DOHH2 (cell line): Measurements from ENCODE around the gene GGACT.

ENCODE experiments used
- H3F3A ChIP-seq: fragments of 200-600 bp; sonication (generic), shearing (Covaris generic); 2 replicates; pipeline ENCODE4 v1.6.0; 2016; ENCODE audit warnings: antibody characterized with exemption, mild to moderate bottlenecking; ENCODE audit not compliant: control insufficient read depth, insufficient read depth
- H3K27ac ChIP-seq: fragments of 200-600 bp; sonication (generic); 2 replicates; pipeline ENCODE4 v1.5.1; 2014; ENCODE audit warnings: low read depth, mild to moderate bottlenecking, low read length, moderate library complexity
- H3K27me3 ChIP-seq: fragments of 200-600 bp; sonication (generic); 2 replicates; pipeline ENCODE4 v1.6.1; 2014; ENCODE audit warnings: mild to moderate bottlenecking, low read length, mixed read lengths; ENCODE audit not compliant: control insufficient read depth
- H3K36me3 ChIP-seq: fragments of 200-600 bp; sonication (generic); 2 replicates; pipeline ENCODE4 v1.6.1; 2014; ENCODE audit warnings: mild to moderate bottlenecking, low read length, moderate library complexity, mixed read lengths; ENCODE audit not compliant: control insufficient read depth
- H3K4me1 ChIP-seq: fragments of 200-600 bp; sonication (generic); 2 replicates; pipeline ENCODE4 v1.6.1; 2014; ENCODE audit warnings: mild to moderate bottlenecking, low read length, mixed read lengths; ENCODE audit not compliant: control insufficient read depth
- H3K4me2 ChIP-seq: fragments of 200-600 bp; sonication (generic); 2 replicates; pipeline ENCODE4 v1.6.0; 2014; ENCODE audit warnings: mild to moderate bottlenecking, low read length, moderate library complexity
- H3K4me3 ChIP-seq: fragments of 200-600 bp; sonication (generic); 2 replicates; pipeline ENCODE4 v1.5.1; 2014; ENCODE audit warnings: mild to moderate bottlenecking, low read length, mixed read lengths
- H3K79me2 ChIP-seq: fragments of 200-600 bp; sonication (generic); 2 replicates; pipeline ENCODE4 v1.6.1; 2014; ENCODE audit warnings: mild to moderate bottlenecking, low read length, mixed read lengths; ENCODE audit not compliant: control insufficient read depth
- H3K9me2 ChIP-seq: fragments of 200-600 bp; sonication (generic); replicated peaks from 2 replicates; pipeline ENCODE4 v1.6.1; 2014; ENCODE audit warnings: mild to moderate bottlenecking, low read length, mixed read lengths; ENCODE audit not compliant: control insufficient read depth
- H3K9me3 ChIP-seq: fragments of 200-600 bp; sonication (generic); 2 replicates; pipeline ENCODE4 v1.6.1; 2014; ENCODE audit warnings: antibody characterized with exemption, low read length, mixed read lengths; ENCODE audit not compliant: control insufficient read depth, insufficient read depth
- H4K20me1 ChIP-seq: fragments of 200-600 bp; sonication (generic); 2 replicates; pipeline ENCODE4 v1.6.0; 2014; ENCODE audit warnings: low read depth, mild to moderate bottlenecking, antibody characterized with exemption, low read length, moderate library complexity; ENCODE audit not compliant: control insufficient read depth, insufficient read depth
- EZH2phosphoT487 ChIP-seq: fragments of 200-600 bp; sonication (generic); IDR thresholded peaks from 2 replicates; pipeline ENCODE4 v1.6.1; 2017; ENCODE audit warnings: borderline replicate concordance, mild to moderate bottlenecking, antibody characterized with exemption, low read length, moderate library complexity, mixed read lengths
- TF ChIP-seq, protein P1 (sequence below): fragments of 200-600 bp; sonication (generic); IDR thresholded peaks from one replicate; pipeline ENCODE4 v1.5.1; 2014; ENCODE audit warnings: antibody characterized with exemption, mild to moderate bottlenecking, low read depth, low read length; ENCODE audit not compliant: poor library complexity, severe bottlenecking

Gene GGACT

DNA sequence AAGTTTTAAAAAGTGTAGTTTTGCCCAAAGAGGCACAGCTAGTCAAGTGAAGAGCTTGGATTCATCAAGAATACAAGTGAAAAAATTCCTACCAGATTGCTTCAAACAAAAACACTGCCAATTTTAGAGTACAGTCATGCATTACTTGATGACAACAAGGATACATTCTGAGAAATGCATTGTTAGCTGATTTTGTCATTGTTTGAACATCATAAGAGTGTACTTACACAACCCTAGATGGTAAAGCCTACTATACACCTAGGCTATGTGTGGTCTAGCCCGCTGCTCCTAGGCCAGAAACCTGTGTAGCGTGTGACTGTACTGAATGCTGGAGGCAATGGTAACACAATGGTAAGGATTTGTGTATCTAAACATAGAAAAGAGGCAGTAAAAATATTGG, 44.9 kb upstream of the GGACT start:
- Histone ChIP-seq H3K79me2 (no peaks in the 10 kb centered on the region), H3F3A (no peaks in the 10 kb centered on the region), H3K36me3 (peaks cover 77% of the 10 kb centered on the region), H4K20me1 (no peaks in the 10 kb centered on the region), H3K4me2 (no peak overlapping the region), H3K9me3 (no peaks in the 10 kb centered on the region), H3K9me2 (no peaks in the 10 kb centered on the region), H3K27ac (no peak overlapping the region), H3K4me3 (no peak overlapping the region), H3K4me1 (no peaks in the 10 kb centered on the region), H3K27me3 (no peaks in the 10 kb centered on the region)
- TF ChIP-seq EZH2phosphoT487: no peak
- TF ChIP-seq, protein P1, sequence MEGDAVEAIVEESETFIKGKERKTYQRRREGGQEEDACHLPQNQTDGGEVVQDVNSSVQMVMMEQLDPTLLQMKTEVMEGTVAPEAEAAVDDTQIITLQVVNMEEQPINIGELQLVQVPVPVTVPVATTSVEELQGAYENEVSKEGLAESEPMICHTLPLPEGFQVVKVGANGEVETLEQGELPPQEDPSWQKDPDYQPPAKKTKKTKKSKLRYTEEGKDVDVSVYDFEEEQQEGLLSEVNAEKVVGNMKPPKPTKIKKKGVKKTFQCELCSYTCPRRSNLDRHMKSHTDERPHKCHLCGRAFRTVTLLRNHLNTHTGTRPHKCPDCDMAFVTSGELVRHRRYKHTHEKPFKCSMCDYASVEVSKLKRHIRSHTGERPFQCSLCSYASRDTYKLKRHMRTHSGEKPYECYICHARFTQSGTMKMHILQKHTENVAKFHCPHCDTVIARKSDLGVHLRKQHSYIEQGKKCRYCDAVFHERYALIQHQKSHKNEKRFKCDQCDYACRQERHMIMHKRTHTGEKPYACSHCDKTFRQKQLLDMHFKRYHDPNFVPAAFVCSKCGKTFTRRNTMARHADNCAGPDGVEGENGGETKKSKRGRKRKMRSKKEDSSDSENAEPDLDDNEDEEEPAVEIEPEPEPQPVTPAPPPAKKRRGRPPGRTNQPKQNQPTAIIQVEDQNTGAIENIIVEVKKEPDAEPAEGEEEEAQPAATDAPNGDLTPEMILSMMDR: no peak

DNA sequence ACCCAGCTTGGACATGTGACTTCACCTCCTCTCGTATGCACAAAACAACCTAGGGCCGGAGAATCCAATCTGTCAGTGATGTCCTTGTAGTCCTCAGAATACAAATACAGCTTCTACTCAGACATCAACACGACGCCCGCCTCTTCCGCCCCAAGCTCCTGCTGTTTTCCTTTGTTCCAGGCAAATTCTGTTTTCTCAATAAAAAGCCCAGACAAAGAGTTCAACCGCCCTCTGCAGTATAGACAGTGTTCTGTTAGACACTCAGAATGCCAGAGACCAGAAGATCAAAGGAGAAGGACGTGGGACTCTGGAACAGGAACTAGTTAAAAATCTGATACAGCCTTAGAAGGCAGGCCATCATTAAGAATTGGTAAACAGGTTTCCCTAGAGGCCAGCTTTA, 42.0 kb upstream of the GGACT start:
- no peak overlapping the region for H3K4me3 ChIP-seq
- H3K4me1 ChIP-seq: no peaks in the 10 kb centered on the region
- no peak overlapping the region for H3K4me2 ChIP-seq
- no peaks in the 10 kb centered on the region for H3F3A ChIP-seq
- no peaks in the 10 kb centered on the region for H4K20me1 ChIP-seq
- no peaks in the 10 kb centered on the region for H3K27me3 ChIP-seq
- no peaks in the 10 kb centered on the region for H3K79me2 ChIP-seq
- H3K9me2 ChIP-seq: no peaks in the 10 kb centered on the region
- H3K36me3 ChIP-seq: peaks cover 73% of the 10 kb centered on the region
- no peak overlapping the region for H3K27ac ChIP-seq
- H3K9me3 ChIP-seq: no peaks in the 10 kb centered on the region
- no peak for TF ChIP-seq EZH2phosphoT487
- TF ChIP-seq, protein P1: no peak

DNA sequence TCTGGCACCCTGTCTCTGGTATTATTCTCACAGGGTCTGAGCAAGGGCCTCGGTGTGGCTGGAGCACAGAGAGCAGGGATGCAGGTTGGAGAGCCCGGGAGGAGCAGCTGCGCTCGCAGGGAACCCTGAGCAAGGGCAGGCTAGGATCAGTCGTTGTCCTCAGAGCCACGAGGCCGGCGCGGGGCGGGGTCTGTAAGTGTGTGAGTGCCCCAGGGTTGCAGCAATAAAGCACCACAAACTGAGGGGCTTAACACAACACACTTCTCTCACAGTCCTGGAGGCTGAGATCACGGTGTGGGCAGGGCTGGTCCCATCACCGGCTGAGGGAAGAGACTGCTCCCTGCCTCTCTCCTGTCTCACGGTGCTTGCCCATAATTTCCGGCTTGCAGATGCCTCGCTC, 38.5 kb upstream of the GGACT start:
- peaks cover 71% of the 10 kb centered on the region for H3K36me3 ChIP-seq
- no peaks in the 10 kb centered on the region for H3K9me2 ChIP-seq
- TF ChIP-seq, protein P1: no peak
- no peak for TF ChIP-seq EZH2phosphoT487
- no peaks in the 10 kb centered on the region for H4K20me1 ChIP-seq
- H3K27me3 ChIP-seq: no peaks in the 10 kb centered on the region
- H3K79me2 ChIP-seq: no peaks in the 10 kb centered on the region
- H3K4me3 ChIP-seq: no peak overlapping the region
- H3K4me1 ChIP-seq: no peaks in the 10 kb centered on the region
- H3K9me3 ChIP-seq: no peaks in the 10 kb centered on the region
- H3F3A ChIP-seq: no peaks in the 10 kb centered on the region
- H3K4me2 ChIP-seq: no peak overlapping the region
- no peak overlapping the region for H3K27ac ChIP-seq

DNA sequence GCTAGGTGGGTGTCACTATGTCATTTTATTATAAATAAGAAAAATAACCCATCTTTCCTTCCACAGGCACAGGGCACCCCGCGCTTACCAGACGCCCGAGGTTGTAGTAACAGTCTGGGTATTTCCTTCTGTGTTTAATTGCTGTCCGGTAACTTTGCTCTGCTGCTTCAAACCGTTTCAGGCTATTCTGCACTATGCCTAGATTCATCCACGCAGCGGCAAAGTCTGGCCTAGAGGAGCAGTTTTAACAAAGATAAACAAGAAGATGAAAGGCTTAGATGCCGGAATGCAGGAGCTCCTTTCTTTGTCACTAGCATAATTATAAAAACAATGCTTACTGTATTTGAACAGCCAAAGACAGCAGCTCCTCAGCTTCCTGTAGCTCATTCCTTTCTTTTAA, 36.9 kb upstream of the GGACT start:
- peaks cover 64% of the 10 kb centered on the region for H3K36me3 ChIP-seq
- TF ChIP-seq EZH2phosphoT487: no peak
- TF ChIP-seq, protein P1: no peak

More for the DNA sequence above, 36.9 kb upstream of the GGACT start:
- no peaks in the 10 kb centered on the region for H4K20me1 ChIP-seq
- no peaks in the 10 kb centered on the region for H3K79me2 ChIP-seq
- no peaks in the 10 kb centered on the region for H3K27me3 ChIP-seq
- H3F3A ChIP-seq: no peaks in the 10 kb centered on the region
- H3K9me3 ChIP-seq: no peaks in the 10 kb centered on the region
- H3K4me1 ChIP-seq: no peaks in the 10 kb centered on the region
- H3K4me2 ChIP-seq: no peak overlapping the region
- H3K9me2 ChIP-seq: no peaks in the 10 kb centered on the region
- no peak overlapping the region for H3K27ac ChIP-seq
- no peak overlapping the region for H3K4me3 ChIP-seq
